GM12878 (cell line): ENCODE results near the gene BRF1.

Source experiments
- CREM ChIP-seq: IDR thresholded peaks from 2 replicates; pipeline ENCODE4 v1.6.1; 2014; ENCODE audit warnings: antibody characterized with exemption, low read depth
- POLR2AphosphoS2 ChIP-seq: IDR thresholded peaks from 2 replicates; pipeline ENCODE4 v1.6.1; 2011; ENCODE audit warnings: low read depth, mild to moderate bottlenecking, low read length, improper control_type of control experiment, moderate library complexity
- RCOR1 ChIP-seq: conservative IDR thresholded peaks from 2 replicates; pipeline ENCODE4 v1.6.1; 2012; ENCODE audit warnings: low read depth, low read length, improper control_type of control experiment
- TARDBP ChIP-seq: IDR thresholded peaks from 2 replicates; pipeline ENCODE4 v1.6.1; 2016; ENCODE audit warnings: borderline replicate concordance
- TF ChIP-seq, protein P1 (sequence below): IDR thresholded peaks from 2 replicates; pipeline ENCODE4 v1.6.1; 2012; ENCODE audit warnings: mild to moderate bottlenecking, low read depth, low read length

DNA sequence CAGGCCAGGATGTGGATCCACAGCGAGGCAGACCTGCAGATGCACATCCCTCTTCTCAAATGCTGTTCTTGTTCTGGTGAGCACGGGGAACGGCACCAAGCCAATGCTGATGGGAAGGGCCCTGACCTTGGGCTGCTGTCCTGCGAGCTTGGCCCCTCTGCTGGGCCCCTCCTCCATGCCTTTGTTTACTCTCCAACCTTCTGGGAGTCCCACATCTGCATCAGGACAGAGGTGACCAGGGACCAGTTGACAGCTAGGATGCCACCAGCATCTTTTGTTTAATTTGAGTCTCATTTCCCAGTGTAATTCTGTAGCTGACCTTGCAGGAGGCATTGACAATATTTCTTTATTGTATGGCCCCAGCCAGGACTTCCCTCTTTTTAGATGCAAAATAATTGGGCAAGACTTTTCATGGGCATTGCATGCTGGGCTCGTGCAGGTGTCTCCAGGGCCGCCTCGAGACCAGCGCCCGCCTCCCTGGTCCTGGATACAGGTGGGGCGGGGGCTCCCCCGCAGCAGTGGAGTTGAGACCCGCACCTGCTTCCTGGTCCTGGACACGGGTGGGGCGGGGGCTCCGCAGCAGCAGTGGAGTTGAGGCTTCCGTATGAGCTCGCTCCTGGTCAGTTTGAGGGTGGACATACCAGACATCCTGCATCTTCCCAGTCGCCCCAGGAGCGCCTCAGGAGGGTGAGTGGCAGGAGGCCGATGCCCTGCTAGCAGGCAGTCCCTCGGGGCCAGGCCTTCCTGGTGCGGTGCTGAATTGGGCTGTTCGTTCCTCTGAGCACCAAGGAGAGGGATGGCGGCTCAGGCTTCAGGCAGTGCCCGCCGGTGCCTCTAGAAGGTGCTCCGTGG lies 25.1 kb upstream of the BRF1 start:
- TF ChIP-seq, protein P1, sequence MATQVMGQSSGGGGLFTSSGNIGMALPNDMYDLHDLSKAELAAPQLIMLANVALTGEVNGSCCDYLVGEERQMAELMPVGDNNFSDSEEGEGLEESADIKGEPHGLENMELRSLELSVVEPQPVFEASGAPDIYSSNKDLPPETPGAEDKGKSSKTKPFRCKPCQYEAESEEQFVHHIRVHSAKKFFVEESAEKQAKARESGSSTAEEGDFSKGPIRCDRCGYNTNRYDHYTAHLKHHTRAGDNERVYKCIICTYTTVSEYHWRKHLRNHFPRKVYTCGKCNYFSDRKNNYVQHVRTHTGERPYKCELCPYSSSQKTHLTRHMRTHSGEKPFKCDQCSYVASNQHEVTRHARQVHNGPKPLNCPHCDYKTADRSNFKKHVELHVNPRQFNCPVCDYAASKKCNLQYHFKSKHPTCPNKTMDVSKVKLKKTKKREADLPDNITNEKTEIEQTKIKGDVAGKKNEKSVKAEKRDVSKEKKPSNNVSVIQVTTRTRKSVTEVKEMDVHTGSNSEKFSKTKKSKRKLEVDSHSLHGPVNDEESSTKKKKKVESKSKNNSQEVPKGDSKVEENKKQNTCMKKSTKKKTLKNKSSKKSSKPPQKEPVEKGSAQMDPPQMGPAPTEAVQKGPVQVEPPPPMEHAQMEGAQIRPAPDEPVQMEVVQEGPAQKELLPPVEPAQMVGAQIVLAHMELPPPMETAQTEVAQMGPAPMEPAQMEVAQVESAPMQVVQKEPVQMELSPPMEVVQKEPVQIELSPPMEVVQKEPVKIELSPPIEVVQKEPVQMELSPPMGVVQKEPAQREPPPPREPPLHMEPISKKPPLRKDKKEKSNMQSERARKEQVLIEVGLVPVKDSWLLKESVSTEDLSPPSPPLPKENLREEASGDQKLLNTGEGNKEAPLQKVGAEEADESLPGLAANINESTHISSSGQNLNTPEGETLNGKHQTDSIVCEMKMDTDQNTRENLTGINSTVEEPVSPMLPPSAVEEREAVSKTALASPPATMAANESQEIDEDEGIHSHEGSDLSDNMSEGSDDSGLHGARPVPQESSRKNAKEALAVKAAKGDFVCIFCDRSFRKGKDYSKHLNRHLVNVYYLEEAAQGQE = no peak
- no peak for TF ChIP-seq RCOR1
- no peak for TF ChIP-seq CREM
- TF ChIP-seq POLR2AphosphoS2 = no peak
- TF ChIP-seq TARDBP = no peak
